Uterus (tissue), 2 donors: Measurements from ENCODE around the gene SLFNL1.

Experiments
- POLR2A ChIP-seq, 2 donors: fragments of 450-650 bp; IDR thresholded peaks; one replicate each; pipeline ENCODE4 v1.6.1; 2016; ENCODE audit warnings: antibody characterized with exemption in 2 of 2, mild to moderate bottlenecking in 1 of 2, moderate library complexity in 1 of 2
- TF ChIP-seq, protein P1 (sequence below), 4 experiments: fragments of 200-600 bp in 2 of 4; fragments of 450-650 bp in 2 of 4; sonication (generic) in 2 of 4; IDR thresholded peaks; one replicate each; pipeline ENCODE4 v1.5.1; 2016 to 2019; ENCODE audit warnings: antibody characterized with exemption in 4 of 4, mild to moderate bottlenecking in 2 of 4, moderate library complexity in 1 of 4

DNA sequence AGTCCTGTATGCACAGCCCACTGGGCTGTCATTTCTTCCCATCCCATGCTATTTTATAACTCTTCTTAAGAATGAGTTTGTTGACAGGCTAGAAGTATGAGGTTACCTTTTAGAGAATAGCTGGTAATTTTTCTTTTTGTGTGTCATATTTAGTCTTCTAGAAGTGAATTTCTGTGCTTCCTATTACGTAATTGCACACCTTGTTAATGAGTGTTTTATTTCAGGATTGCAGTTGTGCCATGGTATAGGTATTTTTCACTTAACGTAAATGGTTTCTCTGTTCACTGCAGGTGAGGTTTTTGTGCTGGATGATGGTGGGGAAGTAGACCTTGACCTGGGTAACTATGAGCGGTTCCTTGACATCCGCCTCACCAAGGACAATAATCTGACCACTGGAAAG lies 37.0 kb downstream of the SLFNL1 start:
- no peak for TF ChIP-seq POLR2A (IDR thresholded peaks at IDR 0.05)
- TF ChIP-seq, protein P1, sequence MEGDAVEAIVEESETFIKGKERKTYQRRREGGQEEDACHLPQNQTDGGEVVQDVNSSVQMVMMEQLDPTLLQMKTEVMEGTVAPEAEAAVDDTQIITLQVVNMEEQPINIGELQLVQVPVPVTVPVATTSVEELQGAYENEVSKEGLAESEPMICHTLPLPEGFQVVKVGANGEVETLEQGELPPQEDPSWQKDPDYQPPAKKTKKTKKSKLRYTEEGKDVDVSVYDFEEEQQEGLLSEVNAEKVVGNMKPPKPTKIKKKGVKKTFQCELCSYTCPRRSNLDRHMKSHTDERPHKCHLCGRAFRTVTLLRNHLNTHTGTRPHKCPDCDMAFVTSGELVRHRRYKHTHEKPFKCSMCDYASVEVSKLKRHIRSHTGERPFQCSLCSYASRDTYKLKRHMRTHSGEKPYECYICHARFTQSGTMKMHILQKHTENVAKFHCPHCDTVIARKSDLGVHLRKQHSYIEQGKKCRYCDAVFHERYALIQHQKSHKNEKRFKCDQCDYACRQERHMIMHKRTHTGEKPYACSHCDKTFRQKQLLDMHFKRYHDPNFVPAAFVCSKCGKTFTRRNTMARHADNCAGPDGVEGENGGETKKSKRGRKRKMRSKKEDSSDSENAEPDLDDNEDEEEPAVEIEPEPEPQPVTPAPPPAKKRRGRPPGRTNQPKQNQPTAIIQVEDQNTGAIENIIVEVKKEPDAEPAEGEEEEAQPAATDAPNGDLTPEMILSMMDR (IDR thresholded peaks at IDR 0.05), result no peak
